WTC11 (cell line): Measurements from ENCODE around the gene AK5. TPM values are rescaled to one million over a fixed set of nuclear protein-coding genes. Genes with fewer than 3 reads are reported as not detected.

ENCODE experiments used
- ATAC-seq: fragments of 200-7000 bp; cut with Tn5 transposase; 2 replicates; pipeline ENCODE4 v1.10.0; 2021; ENCODE audit warnings: mild to moderate bottlenecking, moderate library complexity
- CTCF ChIA-PET: fragments of 300-600 bp; sonication (Branson Sonifier 250); formaldehyde crosslinking; loops from one replicate; lab custom pipeline; 2021; ENCODE audit warnings: antibody characterized with exemption; lab: Charles Lee
- POLR2A ChIA-PET: fragments of 350-600 bp; sonication (Branson Sonifier 250); formaldehyde crosslinking; loops from one replicate; lab custom pipeline; 2021; ENCODE audit warnings: antibody characterized with exemption; lab: Charles Lee
- DNase-seq: peaks from one replicate; pipeline ENCODE4 v3.0.0; 2021; ENCODE audit warnings: low spot score
- H3K27ac Mint-ChIP-seq: 2 replicates; pipeline ENCODE4 v1.8.0; 2021; ENCODE audit warnings: mixed read lengths
- H3K27me3 Mint-ChIP-seq: 2 replicates; pipeline ENCODE4 v1.8.0; 2021; ENCODE audit warnings: low read depth, mild to moderate bottlenecking, moderate library complexity, mixed read lengths
- H3K36me3 Mint-ChIP-seq: 2 replicates; pipeline ENCODE4 v1.8.0; 2021; ENCODE audit warnings: mixed read lengths
- H3K4me1 Mint-ChIP-seq: 2 replicates; pipeline ENCODE4 v1.8.0; 2022; ENCODE audit warnings: mixed read lengths
- H3K4me3 Mint-ChIP-seq: 2 replicates; pipeline ENCODE4 v1.8.0; 2021; ENCODE audit warnings: mild to moderate bottlenecking, moderate library complexity, mixed read lengths
- H3K9me3 Mint-ChIP-seq: 2 replicates; pipeline ENCODE4 v1.8.0; 2021; ENCODE audit warnings: mixed read lengths
- ATF1 ChIP-seq: sonication (generic); formaldehyde crosslinking; IDR thresholded peaks from 2 replicates; pipeline ENCODE4 v1.8.1; 2023; ENCODE audit warnings: mild to moderate bottlenecking, moderate library complexity, missing genetic modification reagents
- ATF6 ChIP-seq: sonication (generic); formaldehyde crosslinking; IDR thresholded peaks from 2 replicates; pipeline ENCODE4 v1.8.1; 2023; ENCODE audit warnings: mild to moderate bottlenecking, missing genetic modification reagents
- CDX4 ChIP-seq: fragments of 250-450 bp; sonication (Bioruptor Pico); IDR thresholded peaks from 2 replicates; pipeline ENCODE4 v1.9.0; 2021; ENCODE audit warnings: moderate library complexity, mild to moderate bottlenecking, inconsistent platforms, borderline replicate concordance
- E2F1 ChIP-seq: sonication (generic); formaldehyde crosslinking; IDR thresholded peaks from 2 replicates; pipeline ENCODE4 v1.8.0; 2022; ENCODE audit warnings: mild to moderate bottlenecking, missing genetic modification reagents
- FOXP4 ChIP-seq: sonication (generic); formaldehyde crosslinking; IDR thresholded peaks from 2 replicates; pipeline ENCODE4 v1.8.0; 2022; ENCODE audit warnings: mild to moderate bottlenecking, missing genetic modification reagents
- HMGA2 ChIP-seq: fragments of 250-450 bp; sonication (Bioruptor Pico); IDR thresholded peaks from 2 replicates; pipeline ENCODE4 v1.4.0; 2021; ENCODE audit warnings: mild to moderate bottlenecking, moderate library complexity
- IRF2 ChIP-seq: sonication (generic); formaldehyde crosslinking; IDR thresholded peaks from 2 replicates; pipeline ENCODE4 v1.8.0; 2022; ENCODE audit warnings: low read depth, missing genetic modification reagents, borderline replicate concordance
- MXD4 ChIP-seq: fragments of 250-450 bp; sonication (Bioruptor Pico); IDR thresholded peaks from 2 replicates; pipeline ENCODE4 v1.8.0; 2021; ENCODE audit warnings: mild to moderate bottlenecking, moderate library complexity, borderline replicate concordance
- MYBL2 ChIP-seq: sonication (generic); formaldehyde crosslinking; IDR thresholded peaks from 2 replicates; pipeline ENCODE4 v1.8.1; 2023; ENCODE audit warnings: mild to moderate bottlenecking, moderate library complexity, missing genetic modification reagents
- NFE2L1 ChIP-seq: sonication (generic); formaldehyde crosslinking; IDR thresholded peaks from 2 replicates; pipeline ENCODE4 v1.8.1; 2023; ENCODE audit warnings: missing genetic modification reagents
- NR1H2 ChIP-seq: sonication (generic); formaldehyde crosslinking; IDR thresholded peaks from 2 replicates; pipeline ENCODE4 v1.9.0; 2021; ENCODE audit warnings: mild to moderate bottlenecking, moderate library complexity, missing genetic modification reagents
- PRRX2 ChIP-seq: fragments of 250-450 bp; sonication (Bioruptor Pico); IDR thresholded peaks from 2 replicates; pipeline ENCODE4 v1.8.0; 2021; ENCODE audit warnings: mild to moderate bottlenecking
- SMAD4 ChIP-seq: sonication (generic); formaldehyde crosslinking; IDR thresholded peaks from 2 replicates; pipeline ENCODE4 v1.8.0; 2022; ENCODE audit warnings: mild to moderate bottlenecking, missing genetic modification reagents
- SOX15 ChIP-seq: fragments of 250-450 bp; sonication (Bioruptor Pico); IDR thresholded peaks from 2 replicates; pipeline ENCODE4 v1.9.0; 2021; ENCODE audit warnings: mild to moderate bottlenecking
- TEAD1 ChIP-seq: sonication (generic); formaldehyde crosslinking; IDR thresholded peaks from 2 replicates; pipeline ENCODE4 v1.8.0; 2022; ENCODE audit warnings: mild to moderate bottlenecking, missing genetic modification reagents
- TEAD4 ChIP-seq: sonication (generic); formaldehyde crosslinking; IDR thresholded peaks from 2 replicates; pipeline ENCODE4 v1.8.0; 2022; ENCODE audit warnings: mild to moderate bottlenecking, missing genetic modification reagents
- USF1 ChIP-seq: sonication (generic); formaldehyde crosslinking; IDR thresholded peaks from 2 replicates; pipeline ENCODE4 v1.8.0; 2022; ENCODE audit warnings: mild to moderate bottlenecking, missing genetic modification reagents
- USF2 ChIP-seq: sonication (generic); formaldehyde crosslinking; IDR thresholded peaks from 2 replicates; pipeline ENCODE4 v1.8.1; 2023; ENCODE audit warnings: mild to moderate bottlenecking, missing genetic modification reagents, moderate library complexity
- ZNF138 ChIP-seq: sonication (generic); formaldehyde crosslinking; conservative IDR thresholded peaks from 2 replicates; pipeline ENCODE4 v1.8.1; 2022; ENCODE audit warnings: mild to moderate bottlenecking, moderate library complexity, missing genetic modification reagents
- ZNF396 ChIP-seq: fragments of 250-450 bp; sonication (Bioruptor Pico); IDR thresholded peaks from 2 replicates; pipeline ENCODE4 v1.8.0; 2021; ENCODE audit warnings: mild to moderate bottlenecking, moderate library complexity, borderline replicate concordance
- ZNF416 ChIP-seq: fragments of 250-450 bp; sonication (Bioruptor Pico); IDR thresholded peaks from 2 replicates; pipeline ENCODE4 v1.9.0; 2021; ENCODE audit warnings: mild to moderate bottlenecking, inconsistent platforms
- total RNA-seq: library from RNA; stranded (reverse); gene quantifications from 3 replicates; pipeline ENCODE4 v1.2.3, GENCODE V29; 2021

The AK5 gene
- total RNA-seq, 1 experiment from 2014 or later, result 3.0 TPM

GRCh38 chr1:77400781-77401180 lies 119.0 kb downstream of the AK5 start:
- TF ChIP-seq ZNF416 (no peak), MXD4 (CRISPR knock-in tag) (no peak), HMGA2 (CRISPR knock-in tag) (no peak), USF2 (CRISPR knock-in tag) (no peak)
- H3K4me1 Mint-ChIP-seq, result peaks cover 5% of the 10 kb centered on the region; the same call in 1 of the 2 replicates
- H3K4me3 Mint-ChIP-seq, result no peak overlapping the region
- H3K36me3 Mint-ChIP-seq, result no peaks in the 10 kb centered on the region
- no peak overlapping the region for H3K27ac Mint-ChIP-seq
- 0 out of 2 replicates have a peak, but pooled peaks cover 6% of the 10 kb centered on the region for H3K9me3 Mint-ChIP-seq
- POLR2A ChIA-PET, result no interaction called here
- ATAC-seq (no peak), DNase-seq (no peak)
- no peaks in the 10 kb centered on the region for H3K27me3 Mint-ChIP-seq
- CTCF ChIA-PET, result no interaction called here

- H3K4me3 Mint-ChIP-seq, result no peak overlapping the region
- DNase-seq, result no peak
- 0 out of 2 replicates have a peak, but pooled peaks cover 6% of the 10 kb centered on the region for H3K9me3 Mint-ChIP-seq
- no peak overlapping the region for H3K27ac Mint-ChIP-seq
- no peak for ATAC-seq
- H3K27me3 Mint-ChIP-seq, result no peaks in the 10 kb centered on the region
- ChIA-PET POLR2A (no interaction called here), CTCF (no interaction called here)
- TF ChIP-seq SOX15, result no peak
- TF ChIP-seq TEAD1, result no peak
- no peak for TF ChIP-seq MYBL2 (CRISPR knock-in tag)
- TF ChIP-seq ATF6 (CRISPR knock-in tag), result no peak
- no peak for TF ChIP-seq TEAD4 (CRISPR knock-in tag)
- no peak for TF ChIP-seq CDX4 (CRISPR knock-in tag)
- TF ChIP-seq NR1H2, result no peak
- no peak for TF ChIP-seq ATF1 (CRISPR knock-in tag)
- TF ChIP-seq E2F1 (CRISPR knock-in tag), result no peak
- H3K36me3 Mint-ChIP-seq, result no peaks in the 10 kb centered on the region
- peaks cover 5% of the 10 kb centered on the region; the same call in 1 of the 2 replicates for H3K4me1 Mint-ChIP-seq
These were observed 119.6 kb downstream of the AK5 start for GRCh38 chr1:77401384-77401783.

- Mint-ChIP-seq H3K9me3 (peaks cover 17% of the 10 kb centered on the region), H3K4me1 (no peaks in the 10 kb centered on the region), H3K27me3 (no peaks in the 10 kb centered on the region), H3K36me3 (no peaks in the 10 kb centered on the region), H3K27ac (no peak overlapping the region), H3K4me3 (no peak overlapping the region)
- DNase-seq (no peak), ATAC-seq (no peak)
- no peak for TF ChIP-seq SMAD4 (CRISPR knock-in tag)
- ChIA-PET POLR2A (no interaction called here), CTCF (no interaction called here)
These were observed 123.4 kb downstream of the AK5 start for GRCh38 chr1:77405186-77405585.

GRCh38 chr1:77406661-77407060 lies 124.8 kb downstream of the AK5 start:
- Mint-ChIP-seq H3K27ac (no peak overlapping the region), H3K27me3 (no peaks in the 10 kb centered on the region), H3K4me1 (no peaks in the 10 kb centered on the region)
- ChIA-PET POLR2A (no interaction called here), CTCF (no interaction called here)
- no peak for TF ChIP-seq MYBL2 (CRISPR knock-in tag)
- TF ChIP-seq E2F1 (CRISPR knock-in tag), result no peak
- no peak for TF ChIP-seq SMAD4 (CRISPR knock-in tag)
- TF ChIP-seq IRF2, result no peak
- no peak for TF ChIP-seq PRRX2
- no peak for TF ChIP-seq FOXP4 (CRISPR knock-in tag)
- no peak for TF ChIP-seq TEAD1
- TF ChIP-seq NFE2L1 (CRISPR knock-in tag), result no peak
- no peak for TF ChIP-seq USF1
- no peak for TF ChIP-seq ZNF138 (CRISPR knock-in tag)
- no peak for TF ChIP-seq ZNF396 (CRISPR knock-in tag)
- TF ChIP-seq HMGA2 (CRISPR knock-in tag), result no peak
- TF ChIP-seq, all 79 proteins: peak for 0
- DNase-seq, result no peak
- no peaks in the 10 kb centered on the region for H3K36me3 Mint-ChIP-seq
- H3K9me3 Mint-ChIP-seq, result peaks cover 17% of the 10 kb centered on the region
- ATAC-seq, result no peak
- no peak overlapping the region for H3K4me3 Mint-ChIP-seq
